SK-N-SH (cell line): ENCODE results near the gene SBF2. TPM values are rescaled to one million over a fixed set of nuclear protein-coding genes. Genes with fewer than 3 reads are reported as not detected.

Source experiments
- CTCF ChIA-PET: fragments of 300-600, 350-600 bp; formaldehyde crosslinking; extraction: SDS; loops from one replicate; lab custom pipeline; 2021; lab: Yijun Ruan, JAX
- POLR2A ChIA-PET: fragments of 350-600 bp; sonication (Branson Sonifier 250); formaldehyde crosslinking; extraction: SDS; loops from one replicate; lab custom pipeline; 2020; ENCODE audit warnings: antibody characterized with exemption, inconsistent platforms; lab: Yijun Ruan, JAX
- DNase-seq: peaks from one replicate; pipeline ENCODE4 v3.0.0; 2012
- H2AFZ ChIP-seq: fragments of 200-600 bp; sonication (generic); 2 replicates; pipeline ENCODE4 v1.8.1; 2016; ENCODE audit warnings: antibody characterized with exemption, mild to moderate bottlenecking, low read depth
- H3F3A ChIP-seq: fragments of 200-600 bp; sonication (generic); replicated peaks from 2 replicates; pipeline ENCODE3; 2016; ENCODE audit warnings: antibody characterized with exemption, mild to moderate bottlenecking; ENCODE audit not compliant: insufficient read depth
- H3K27ac ChIP-seq, 2 experiments: fragments of 200-500 bp in 1 of 2; fragments of 200-600 bp in 1 of 2; sonication (Bioruptor generic) in 1 of 2; sonication (generic), shearing (Covaris generic) in 1 of 2; 2 replicates each; pipeline versions ENCODE4 v1.5.1 to v1.6.1; 2014 to 2016; ENCODE audit warnings: low read depth in 2 of 2, inconsistent platforms in 1 of 2, low read length in 1 of 2, mild to moderate bottlenecking in 1 of 2, mixed read lengths in 1 of 2
- H3K27me3 ChIP-seq: fragments of 200-600 bp; sonication (generic), shearing (Covaris generic); 2 replicates; pipeline ENCODE4 v1.6.1; 2016; ENCODE audit warnings: mixed run types; ENCODE audit not compliant: insufficient read depth
- H3K36me3 ChIP-seq, 2 experiments: fragments of 200-500 bp in 1 of 2; fragments of 200-600 bp in 1 of 2; sonication (Bioruptor generic) in 1 of 2; sonication (generic) in 1 of 2; replicated peaks in 1 of 2; 2 replicates each; pipeline versions ENCODE3 to v1.5.1; 2014 to 2016; ENCODE audit warnings: low read length in 1 of 2, mild to moderate bottlenecking in 1 of 2; ENCODE audit not compliant: insufficient read depth in 2 of 2, control insufficient read depth in 1 of 2
- H3K4me1 ChIP-seq, 2 experiments: fragments of 200-500 bp in 1 of 2; fragments of 200-600 bp in 1 of 2; sonication (Bioruptor generic) in 1 of 2; sonication (generic), shearing (Covaris generic) in 1 of 2; 2 replicates each; pipeline versions ENCODE4 v1.5.1 to v1.6.1; 2014 to 2016; ENCODE audit warnings: low read depth in 1 of 2, low read length in 1 of 2, mixed run types in 1 of 2; ENCODE audit not compliant: insufficient read depth in 2 of 2, control insufficient read depth in 1 of 2
- H3K4me2 ChIP-seq: fragments of 200-600 bp; sonication (generic), shearing (Covaris generic); 2 replicates; pipeline ENCODE4 v1.6.1; 2017; ENCODE audit warnings: mixed run types
- H3K4me3 ChIP-seq, 2 experiments: fragments of 200-500 bp in 1 of 2; fragments of 200-600 bp in 1 of 2; sonication (Bioruptor generic) in 1 of 2; sonication (generic), shearing (Covaris generic) in 1 of 2; 2 replicates each; pipeline versions ENCODE4 v1.5.1 to v1.8.1; 2014 to 2016; ENCODE audit warnings: low read depth in 2 of 2, inconsistent platforms in 1 of 2, low read length in 1 of 2, mild to moderate bottlenecking in 1 of 2, mixed read lengths in 1 of 2, moderate library complexity in 1 of 2
- H3K79me2 ChIP-seq: fragments of 200-600 bp; sonication (generic); 2 replicates; pipeline ENCODE4 v1.8.1; 2017; ENCODE audit warnings: mild to moderate bottlenecking; ENCODE audit not compliant: insufficient read depth
- H3K9ac ChIP-seq: fragments of 200-600 bp; sonication (generic); 2 replicates; pipeline ENCODE4 v1.6.1; 2017; ENCODE audit warnings: mixed run types
- H3K9me2 ChIP-seq: fragments of 200-600 bp; sonication (generic); 2 replicates; pipeline ENCODE4 v1.6.1; 2017; ENCODE audit warnings: mixed run types
- H3K9me3 ChIP-seq: fragments of 200-600 bp; sonication (generic); 2 replicates; pipeline ENCODE4 v1.6.1; 2017; ENCODE audit warnings: mixed run types, mild to moderate bottlenecking, moderate library complexity
- H4K20me1 ChIP-seq: fragments of 200-600 bp; sonication (generic); 2 replicates; pipeline ENCODE4 v1.6.1; 2017; ENCODE audit warnings: mild to moderate bottlenecking, mixed run types; ENCODE audit not compliant: insufficient read depth
- CTCF ChIP-seq: fragments of 200-600 bp; sonication (generic); IDR thresholded peaks from 2 replicates; pipeline ENCODE4 v1.6.1; 2017; ENCODE audit warnings: antibody characterized with exemption, mild to moderate bottlenecking, moderate library complexity
- GABPA ChIP-seq: IDR thresholded peaks from 2 replicates; pipeline ENCODE4 v1.4.0; 2012; ENCODE audit warnings: low read depth, mild to moderate bottlenecking
- MAX ChIP-seq: IDR thresholded peaks from 2 replicates; pipeline ENCODE4 v1.4.0; 2012; ENCODE audit warnings: low read depth
- MEF2A ChIP-seq: IDR thresholded peaks from 2 replicates; pipeline ENCODE4 v1.4.0; 2012; ENCODE audit warnings: low read depth, borderline replicate concordance
- MXI1 ChIP-seq: IDR thresholded peaks from 2 replicates; pipeline ENCODE4 v1.6.1; 2012; ENCODE audit warnings: mild to moderate bottlenecking, low read depth, low read length, improper control_type of control experiment
- POLR2AphosphoS5 ChIP-seq: IDR thresholded peaks from 2 replicates; pipeline ENCODE4 v1.6.1; 2012; ENCODE audit warnings: low read depth, low read length
- REST ChIP-seq: IDR thresholded peaks from 2 replicates; pipeline ENCODE4 v1.6.1; 2012; ENCODE audit warnings: mild to moderate bottlenecking, low read depth, low read length, moderate library complexity
- RXRA ChIP-seq: IDR thresholded peaks from 2 replicates; pipeline ENCODE4 v1.4.0; 2012; ENCODE audit warnings: low read depth, mild to moderate bottlenecking, borderline replicate concordance
- SMC3 ChIP-seq: IDR thresholded peaks from 2 replicates; pipeline ENCODE4 v1.6.1; 2012; ENCODE audit warnings: low read depth, low read length, improper control_type of control experiment
- TCF12 ChIP-seq: IDR thresholded peaks from 2 replicates; pipeline ENCODE4 v1.4.0; 2012
- WGBS: methylation state at CpG from one replicate; pipeline ENCODE4 v1.1.6; 2017; ENCODE audit warnings: low lambda C conversion rate; 5-methylcytosine and 5-hydroxymethylcytosine counted together
- polyA plus RNA-seq, 3 experiments: library from polyadenylated mRNA; depleted of rRNA; stranded (reverse); fragments of >200 nt; gene quantifications; 2 replicates each; pipeline ENCODE4 v1.2.3, GENCODE V29; 2012

Gene SBF2
- polyA plus RNA-seq, 1 of the 3 experiments (the other 2 are of a cell fraction) = 23.0 TPM

- TF ChIP-seq REST (no peak), MEF2A (no peak), MXI1 (no peak), TCF12 (peak; percentile 76), POLR2AphosphoS5 (peak; percentile 70; the same call in 1 of the 2 replicates), GABPA (no peak)
- TF ChIP-seq, all 33 proteins: peak for 6
Measured at GRCh38 chr11:9834291-9834690, 459.7 kb downstream of the SBF2 start (continued).

GRCh38 chr11:9831122-9831521 lies 462.9 kb downstream of the SBF2 start:
- Histone ChIP-seq H3K4me2 (no peak overlapping the region), H3K9ac (no peak overlapping the region), H3K27ac (no peak overlapping the region), H3K4me3 (no peak overlapping the region), H2AFZ (no peak overlapping the region), H3K9me3 (no peaks in the 10 kb centered on the region), H3K36me3 (peaks cover 3 to 18% of the 10 kb centered on the region in 2 experiments), H3K79me2 (no peaks in the 10 kb centered on the region), H4K20me1 (no peaks in the 10 kb centered on the region), H3F3A (peaks cover 11% of the 10 kb centered on the region), H3K9me2 (no peaks in the 10 kb centered on the region), H3K4me1 (no peaks in the 10 kb centered on the region; a peak in 2 of 4 replicates), H3K27me3 (no peaks in the 10 kb centered on the region)
- no peak for DNase-seq
- WGBS = 95% methylated on average over 3 of the region's 3 CpGs
- TF ChIP-seq SMC3 = no peak
- CTCF ChIA-PET = interaction anchor here (0.7 to 1.1 kb wide), 2 partner anchors 8 to 377 kb away, joined by 3 read pairs; no protein-coding TSS in a partner anchor
- POLR2A ChIA-PET = no interaction called here

DNA sequence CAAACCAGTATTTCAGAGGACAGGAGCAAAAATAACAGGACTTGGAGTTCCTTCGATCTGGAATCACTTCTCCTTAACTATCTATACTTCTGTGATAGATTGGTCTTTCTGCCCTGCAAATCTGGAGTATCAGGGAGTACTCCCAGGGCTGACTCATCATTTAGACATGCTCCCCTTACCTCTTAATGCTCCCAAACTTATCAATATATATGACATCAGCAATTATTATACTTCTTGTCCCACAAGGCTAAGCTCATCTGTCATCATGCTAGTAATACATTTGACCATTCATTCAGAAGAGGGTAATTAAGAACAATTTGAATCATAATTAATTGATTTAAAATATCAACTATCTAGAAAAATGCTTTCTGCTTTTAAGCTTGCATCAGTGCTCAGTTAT lies 466.3 kb downstream of the SBF2 start:
- Histone ChIP-seq H3K9ac (no peak overlapping the region), H3K9me3 (no peaks in the 10 kb centered on the region)
- 100% methylated on average over 1 of the region's 1 CpG for WGBS
- POLR2A ChIA-PET = no interaction called here
- TF ChIP-seq CTCF (no peak), RXRA (no peak), MEF2A (no peak), MAX (no peak)
- TF ChIP-seq, all 33 proteins: peak for 0
- no peaks in the 10 kb centered on the region for H3K79me2 ChIP-seq
- no peak overlapping the region for H2AFZ ChIP-seq
- no peaks in the 10 kb centered on the region; a peak in 2 of 4 replicates for H3K4me1 ChIP-seq
- H3K9me2 ChIP-seq = no peaks in the 10 kb centered on the region
- H4K20me1 ChIP-seq = no peaks in the 10 kb centered on the region
- CTCF ChIA-PET = interaction anchor here (1.3 to 1.7 kb wide), 4 partner anchors 9 to 480 kb away, joined by 3 to 6 read pairs (median 4); no protein-coding TSS in a partner anchor
- H3K4me2 ChIP-seq = no peak overlapping the region
- H3K4me3 ChIP-seq = no peak overlapping the region
- H3K27me3 ChIP-seq = no peaks in the 10 kb centered on the region
- no peak for DNase-seq
- no peak overlapping the region for H3K27ac ChIP-seq
- peaks cover 3 to 18% of the 10 kb centered on the region in 2 experiments for H3K36me3 ChIP-seq
- peaks cover 6% of the 10 kb centered on the region for H3F3A ChIP-seq
